GM12873 (cell line): ENCODE data around the gene C11orf87.

Experiments used
- CTCF ChIP-seq: IDR thresholded peaks from 2 replicates; pipeline ENCODE4 v1.5.1; 2012; ENCODE audit warnings: low read depth, mild to moderate bottlenecking, moderate library complexity, low read length, control low read depth; ENCODE audit not compliant: insufficient read depth; ENCODE audit errors: missing control alignments

Gene C11orf87

GRCh38 chr11:109388982-109389381, 33.0 kb upstream of the C11orf87 start:
- no peak for TF ChIP-seq CTCF

- no peak for TF ChIP-seq CTCF
Measured at GRCh38 chr11:109390752-109391151, 31.2 kb upstream of the C11orf87 start.

GRCh38 chr11:109401545-109401944, 20.4 kb upstream of the C11orf87 start:
- TF ChIP-seq CTCF: no peak

GRCh38 chr11:109405671-109406070, 16.3 kb upstream of the C11orf87 start:
- no peak for TF ChIP-seq CTCF

GRCh38 chr11:109416601-109417000, 5.4 kb upstream of the C11orf87 start:
- no peak for TF ChIP-seq CTCF

- TF ChIP-seq CTCF: no peak
Measured at GRCh38 chr11:109422870-109423465, 978 bp downstream of the C11orf87 start.

- no peak for TF ChIP-seq CTCF
Measured at GRCh38 chr11:109423466-109424190, 1.6 kb downstream of the C11orf87 start.
